Measurements from ENCODE around the gene KANSL1.
"Not testable (repeated sequence)": the region's sequence is repeated elsewhere in the genome, so short reads cannot be mapped to it uniquely, and the experiment has no call there.

KANSL1 gene

DNA sequence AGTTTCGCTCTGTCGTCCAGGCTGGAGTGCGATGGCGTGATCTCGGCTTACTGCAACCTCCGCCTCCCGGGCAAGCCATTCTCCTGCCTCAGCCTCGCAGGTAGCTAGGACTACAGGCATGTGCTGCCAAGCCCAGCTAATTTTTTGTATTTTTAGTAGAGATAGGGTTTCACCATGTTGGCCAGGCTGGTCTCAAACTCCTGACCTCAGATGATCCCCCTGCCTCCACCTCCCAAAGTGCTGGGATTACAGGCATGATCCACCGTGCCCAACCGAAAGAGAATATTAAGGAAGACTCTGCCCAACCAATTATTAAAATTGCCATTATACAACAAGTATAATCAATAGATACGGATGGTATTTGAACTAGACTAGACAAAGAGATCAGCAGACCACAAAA is 82.0 kb downstream of the KANSL1 start:
- H3K9ac ChIP-seq (ENCODE audit: low read depth, low read length); H3K9me3 ChIP-seq (ENCODE audit: control insufficient read depth, insufficient read depth, low read length); H3K36me3 ChIP-seq (ENCODE audit: insufficient read depth, low read length): not testable (repeated sequence)
- peaks cover 42% of the 10 kb centered on the region for H3K4me1 ChIP-seq (ENCODE audit: insufficient read depth, low read length)

DNA sequence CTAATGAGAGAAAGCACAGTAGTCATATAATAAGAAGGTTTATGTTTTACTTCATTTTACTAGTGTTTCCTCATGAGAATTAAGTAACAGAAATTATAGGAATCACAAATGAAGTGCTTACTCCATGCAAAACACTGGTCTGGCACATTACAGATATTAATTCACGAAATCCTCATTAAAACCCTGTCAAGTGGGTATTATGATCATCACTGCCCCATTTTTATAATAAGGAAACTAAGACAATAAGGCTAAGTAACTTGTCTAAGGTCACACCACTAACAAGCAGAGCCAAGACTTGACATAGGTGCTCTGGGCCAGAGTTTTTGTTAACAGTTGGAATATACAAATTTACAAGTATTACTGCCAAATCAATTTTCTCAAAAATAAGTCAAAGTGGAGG is 83.0 kb downstream of the KANSL1 start:
- Histone ChIP-seq H3K9me3 (ENCODE audit: control insufficient read depth, insufficient read depth, low read length) (no peaks in the 10 kb centered on the region), H3K4me1 (ENCODE audit: insufficient read depth, low read length) (peaks cover 42% of the 10 kb centered on the region), H3K36me3 (ENCODE audit: insufficient read depth, low read length) (no peaks in the 10 kb centered on the region), H3K9ac (ENCODE audit: low read depth, low read length) (no peak overlapping the region)

DNA sequence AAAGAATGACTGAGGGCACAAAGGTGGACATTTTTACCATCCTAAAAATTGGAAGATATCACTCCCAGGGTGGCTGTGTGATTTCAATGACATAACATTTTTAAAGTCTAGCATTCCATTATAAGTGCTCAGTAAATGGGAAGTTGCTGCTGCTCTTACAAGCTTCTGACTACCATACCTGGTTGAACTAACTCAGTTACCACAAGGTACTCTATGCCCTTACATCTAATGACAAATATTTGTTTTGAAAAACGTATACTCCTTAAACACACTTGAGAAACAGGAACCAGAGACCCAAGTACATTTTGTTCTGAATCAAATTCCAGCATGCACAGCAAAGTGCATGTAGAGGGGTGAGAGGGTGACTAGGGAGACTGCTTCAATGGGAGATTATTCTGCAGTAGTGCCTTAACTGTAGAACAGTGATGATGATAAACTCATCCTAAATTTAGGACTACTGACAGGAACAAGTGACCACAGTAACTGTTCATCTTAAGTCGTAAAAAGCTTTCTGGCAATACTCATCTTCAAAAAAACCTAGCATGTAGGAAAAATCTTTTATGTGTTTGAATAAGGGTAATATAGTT is 83.5 kb downstream of the KANSL1 start:
- peaks cover 42% of the 10 kb centered on the region for H3K4me1 ChIP-seq (ENCODE audit: insufficient read depth, low read length)
- no peak overlapping the region for H3K9ac ChIP-seq (ENCODE audit: low read depth, low read length)
- no peaks in the 10 kb centered on the region for H3K9me3 ChIP-seq (ENCODE audit: control insufficient read depth, insufficient read depth, low read length)
- H3K36me3 ChIP-seq (ENCODE audit: insufficient read depth, low read length), result no peaks in the 10 kb centered on the region

DNA sequence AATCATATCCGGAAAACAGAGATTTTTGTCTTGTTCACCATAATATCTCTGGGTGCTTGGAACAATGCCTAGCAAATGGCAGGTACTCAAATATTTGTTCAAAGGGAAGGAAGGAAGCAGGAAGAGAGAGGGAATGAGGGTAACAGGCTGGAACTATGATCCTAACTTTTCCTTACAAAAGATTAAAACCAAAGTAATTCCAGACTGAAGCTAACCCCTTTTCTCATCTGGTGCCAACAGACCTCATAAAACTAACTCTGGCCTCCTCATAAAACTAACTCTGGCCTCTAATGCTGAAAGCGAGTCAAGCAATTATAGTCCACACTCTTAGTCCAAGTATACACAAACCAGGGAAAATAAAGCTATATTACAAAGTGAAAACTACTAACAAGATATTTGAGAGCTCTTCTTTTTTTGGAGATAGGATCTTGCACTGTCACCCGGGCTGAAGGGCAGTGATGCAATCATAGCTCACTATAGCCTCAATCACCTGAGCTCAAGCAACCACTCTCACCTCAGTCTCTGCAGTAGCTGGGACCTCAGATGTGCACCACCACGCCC is 84.6 kb downstream of the KANSL1 start:
- H3K36me3 ChIP-seq (ENCODE audit: insufficient read depth, low read length), result no peaks in the 10 kb centered on the region
- no peaks in the 10 kb centered on the region for H3K9me3 ChIP-seq (ENCODE audit: control insufficient read depth, insufficient read depth, low read length)
- H3K9ac ChIP-seq (ENCODE audit: low read depth, low read length), result no peak overlapping the region
- H3K4me1 ChIP-seq (ENCODE audit: insufficient read depth, low read length), result peaks cover 41% of the 10 kb centered on the region

DNA sequence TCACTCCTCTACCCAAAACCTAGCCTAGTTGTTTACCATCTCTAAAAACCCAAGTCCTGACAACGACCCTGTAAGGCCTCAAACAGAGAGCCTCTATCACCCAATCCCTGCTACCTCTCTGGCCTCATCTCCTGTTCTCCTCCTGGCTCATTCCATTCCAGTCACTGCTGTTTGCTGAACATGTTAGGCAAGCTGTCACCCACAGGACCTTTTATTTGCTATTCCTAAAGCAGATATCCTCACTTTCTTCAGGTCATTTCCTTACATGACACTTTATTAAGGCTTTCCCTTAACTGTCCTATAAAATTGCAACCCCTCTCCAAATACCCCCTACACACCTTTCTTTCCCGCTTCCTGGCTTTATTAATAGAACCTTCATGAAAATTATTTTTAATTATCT is 85.1 kb downstream of the KANSL1 start:
- H3K9me3 ChIP-seq (ENCODE audit: control insufficient read depth, insufficient read depth, low read length), result no peaks in the 10 kb centered on the region
- H3K4me1 ChIP-seq (ENCODE audit: insufficient read depth, low read length), result peaks cover 41% of the 10 kb centered on the region
- no peaks in the 10 kb centered on the region for H3K36me3 ChIP-seq (ENCODE audit: insufficient read depth, low read length)
- no peak overlapping the region for H3K9ac ChIP-seq (ENCODE audit: low read depth, low read length)

DNA sequence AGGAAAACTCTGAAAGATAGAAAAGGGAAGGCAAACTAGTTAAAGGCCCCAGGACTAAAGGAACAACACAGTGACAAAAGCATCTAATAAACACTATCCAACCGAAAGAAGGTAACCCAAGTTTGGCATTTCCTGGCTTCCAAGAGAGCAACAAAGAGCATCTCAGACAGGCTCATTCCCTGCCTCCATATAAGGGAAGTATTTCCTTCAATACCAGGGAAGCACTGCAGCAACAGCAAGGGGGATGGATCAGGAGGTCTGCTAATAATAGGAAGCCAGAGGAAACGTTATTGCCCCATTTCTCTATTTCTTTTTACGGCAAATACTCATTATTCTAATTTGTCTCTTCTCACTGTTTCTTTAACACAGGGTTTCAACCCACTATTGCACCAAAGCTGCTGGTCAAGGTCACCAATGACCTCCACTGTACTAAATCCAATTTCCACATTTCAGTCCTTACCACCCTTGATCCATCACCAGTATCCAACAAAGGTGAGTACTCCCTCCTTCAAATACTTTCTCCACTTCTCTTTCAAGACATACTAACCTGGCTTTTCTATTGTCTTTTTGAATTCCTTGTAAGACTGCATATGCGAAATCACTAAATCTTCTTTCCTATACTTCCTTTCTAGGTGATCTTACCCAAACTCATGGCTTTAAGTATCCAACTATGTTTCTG is 86.1 kb downstream of the KANSL1 start:
- no peaks in the 10 kb centered on the region for H3K36me3 ChIP-seq (ENCODE audit: insufficient read depth, low read length)
- H3K4me1 ChIP-seq (ENCODE audit: insufficient read depth, low read length), result peaks cover 41% of the 10 kb centered on the region
- H3K9ac ChIP-seq (ENCODE audit: low read depth, low read length), result no peak overlapping the region
- H3K9me3 ChIP-seq (ENCODE audit: control insufficient read depth, insufficient read depth, low read length), result no peaks in the 10 kb centered on the region

DNA sequence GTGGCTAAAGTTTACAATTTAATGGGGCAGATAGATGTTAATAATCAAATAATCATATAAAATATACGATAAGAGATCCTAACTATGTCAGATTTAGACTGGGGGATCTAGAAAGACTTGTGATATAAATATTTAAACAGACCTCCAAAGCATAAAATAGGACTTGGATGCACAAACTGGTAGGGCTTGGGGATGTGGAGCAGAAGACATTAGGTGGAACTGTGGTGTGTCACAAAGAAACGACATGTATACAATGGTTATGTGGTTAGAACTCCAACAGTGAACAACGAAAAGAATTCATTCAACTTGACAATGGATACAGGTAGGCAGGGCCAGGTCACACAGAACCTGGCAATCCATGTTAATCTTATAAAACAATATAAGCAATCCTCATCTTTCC is 90.4 kb downstream of the KANSL1 start:
- not testable (repeated sequence) for H3K36me3 ChIP-seq (ENCODE audit: insufficient read depth, low read length); H3K9me3 ChIP-seq (ENCODE audit: control insufficient read depth, insufficient read depth, low read length); H3K9ac ChIP-seq (ENCODE audit: low read depth, low read length)
- H3K4me1 ChIP-seq (ENCODE audit: insufficient read depth, low read length), result peaks cover 36% of the 10 kb centered on the region

DNA sequence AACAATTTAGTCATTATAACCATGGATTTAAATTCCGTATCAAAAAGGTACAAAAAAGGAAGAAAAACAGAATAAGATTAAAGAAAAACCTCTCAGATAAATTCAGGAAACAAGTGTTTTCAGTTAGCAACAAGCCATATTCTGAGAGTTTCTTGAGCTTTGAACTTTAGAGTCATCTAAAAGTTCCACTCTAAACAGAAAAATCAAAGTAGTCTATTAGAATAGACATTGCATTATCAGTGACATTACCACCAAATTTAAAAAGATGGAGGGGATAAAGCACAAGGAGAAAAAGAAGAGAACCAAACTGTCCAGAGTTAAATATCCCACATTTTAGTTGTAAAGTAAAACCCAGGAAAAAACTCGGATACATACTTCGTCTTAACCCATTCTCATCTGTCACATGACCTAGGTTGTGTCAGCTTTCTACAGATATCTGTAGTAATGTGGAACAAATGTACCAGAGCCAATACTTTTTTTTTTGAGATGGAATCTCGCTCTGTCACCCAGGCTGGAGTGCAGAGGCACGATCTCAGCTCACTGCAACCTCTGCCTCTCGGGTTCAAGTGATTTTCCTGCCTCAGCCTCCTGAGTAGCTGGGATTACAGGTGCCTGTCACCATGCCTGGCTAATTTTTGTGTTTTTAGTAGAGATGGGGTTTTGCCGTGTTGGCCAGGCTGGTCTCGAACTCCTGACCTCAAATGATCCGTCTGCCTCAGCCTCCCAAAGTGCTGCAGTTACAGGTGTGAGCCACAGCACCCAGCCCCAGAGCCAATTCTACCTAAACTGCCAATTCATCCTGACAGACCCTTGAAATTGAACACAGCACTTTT is 91.2 kb downstream of the KANSL1 start:
- not testable (repeated sequence) for H3K9ac ChIP-seq (ENCODE audit: low read depth, low read length); H3K9me3 ChIP-seq (ENCODE audit: control insufficient read depth, insufficient read depth, low read length); H3K36me3 ChIP-seq (ENCODE audit: insufficient read depth, low read length)
- peaks cover 28% of the 10 kb centered on the region for H3K4me1 ChIP-seq (ENCODE audit: insufficient read depth, low read length)

DNA sequence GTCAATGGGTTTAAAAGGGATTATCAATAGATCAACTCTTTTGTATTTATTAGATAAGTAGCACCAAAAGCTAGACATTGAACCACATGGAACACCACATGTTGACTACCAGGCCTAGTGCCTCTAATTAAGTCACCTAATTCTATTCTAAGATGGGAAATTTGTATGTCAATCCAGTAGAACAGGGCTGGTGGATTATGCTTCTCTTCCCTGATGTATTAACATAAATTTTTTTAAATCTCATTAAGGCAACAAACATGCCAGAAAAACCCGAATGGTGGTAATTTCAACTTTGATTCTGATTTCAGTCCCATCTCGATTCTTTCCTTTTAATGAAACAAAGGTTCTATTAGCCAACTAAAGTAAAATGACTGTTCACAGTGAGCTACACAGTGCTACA is 92.6 kb downstream of the KANSL1 start:
- H3K9ac ChIP-seq (ENCODE audit: low read depth, low read length), result no peak overlapping the region
- no peaks in the 10 kb centered on the region for H3K9me3 ChIP-seq (ENCODE audit: control insufficient read depth, insufficient read depth, low read length)
- H3K4me1 ChIP-seq (ENCODE audit: insufficient read depth, low read length), result peaks cover 24% of the 10 kb centered on the region
- H3K36me3 ChIP-seq (ENCODE audit: insufficient read depth, low read length), result no peaks in the 10 kb centered on the region

DNA sequence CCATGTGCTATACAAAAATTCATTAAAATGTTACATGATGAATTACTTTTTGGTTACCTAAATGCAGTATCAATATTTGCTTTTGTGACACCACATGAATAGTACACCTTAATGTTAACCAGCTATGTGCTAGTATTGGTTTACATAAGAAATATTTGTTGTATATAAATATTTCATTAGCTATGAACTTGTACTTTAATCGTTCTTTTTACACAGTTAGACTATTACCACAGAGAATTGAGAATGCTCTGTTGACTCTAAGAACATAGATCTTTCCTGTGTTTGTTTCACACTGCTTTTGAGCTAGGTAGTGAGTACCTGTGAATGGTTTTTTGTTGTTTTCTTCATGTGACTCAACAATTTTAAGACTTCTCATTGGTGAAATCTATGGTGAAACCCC is 93.4 kb downstream of the KANSL1 start:
- no peak overlapping the region for H3K9ac ChIP-seq (ENCODE audit: low read depth, low read length)
- H3K36me3 ChIP-seq (ENCODE audit: insufficient read depth, low read length), result no peaks in the 10 kb centered on the region
- H3K4me1 ChIP-seq (ENCODE audit: insufficient read depth, low read length), result peaks cover 24% of the 10 kb centered on the region
- H3K9me3 ChIP-seq (ENCODE audit: control insufficient read depth, insufficient read depth, low read length), result no peaks in the 10 kb centered on the region

DNA sequence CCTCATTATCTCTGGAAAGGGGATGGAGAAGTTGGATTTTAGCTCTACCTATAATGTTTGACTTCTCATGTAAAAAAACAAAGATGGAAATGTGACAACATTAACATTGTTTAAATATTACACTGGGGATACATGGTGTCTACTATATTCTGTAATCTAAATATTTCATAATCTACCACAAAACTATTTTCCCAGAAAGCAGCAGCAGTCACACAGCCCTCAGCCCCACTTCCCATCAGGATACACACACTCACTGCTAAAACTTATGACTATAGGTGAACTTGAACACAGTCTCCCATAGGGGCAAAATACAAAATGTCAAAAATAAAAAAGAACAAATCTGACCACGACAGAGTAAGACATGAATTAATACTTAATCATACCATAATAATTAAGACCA is 95.7 kb downstream of the KANSL1 start:
- H3K9me3 ChIP-seq (ENCODE audit: control insufficient read depth, insufficient read depth, low read length), result no peaks in the 10 kb centered on the region
- peaks cover 17% of the 10 kb centered on the region for H3K4me1 ChIP-seq (ENCODE audit: insufficient read depth, low read length)
- no peak overlapping the region for H3K9ac ChIP-seq (ENCODE audit: low read depth, low read length)

DNA sequence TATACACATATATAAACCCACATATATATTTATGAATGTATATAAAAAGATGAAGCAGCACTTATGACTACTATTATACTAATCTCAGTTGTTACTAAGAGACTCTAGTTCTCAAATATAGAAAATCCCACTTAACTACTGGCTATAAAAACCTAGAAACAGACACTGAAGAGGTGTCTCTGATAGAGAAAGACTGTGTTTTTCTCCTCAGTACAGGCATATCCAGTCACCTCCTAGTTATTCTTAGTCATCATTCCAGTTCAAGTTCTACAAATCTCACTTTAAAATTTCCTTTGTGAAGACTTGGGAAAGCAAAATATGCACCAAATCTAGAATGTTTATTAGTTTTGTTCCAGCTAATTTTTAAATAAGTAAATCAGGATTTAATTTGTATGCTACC is 100.2 kb downstream of the KANSL1 start:
- Histone ChIP-seq H3K4me1 (ENCODE audit: insufficient read depth, low read length) (no peaks in the 10 kb centered on the region), H3K9ac (ENCODE audit: low read depth, low read length) (no peak overlapping the region), H3K9me3 (ENCODE audit: control insufficient read depth, insufficient read depth, low read length) (no peaks in the 10 kb centered on the region), H3K36me3 (ENCODE audit: insufficient read depth, low read length) (no peaks in the 10 kb centered on the region)

More for the DNA sequence above, 95.7 kb downstream of the KANSL1 start:
- H3K36me3 ChIP-seq (ENCODE audit: insufficient read depth, low read length), result no peaks in the 10 kb centered on the region

DNA sequence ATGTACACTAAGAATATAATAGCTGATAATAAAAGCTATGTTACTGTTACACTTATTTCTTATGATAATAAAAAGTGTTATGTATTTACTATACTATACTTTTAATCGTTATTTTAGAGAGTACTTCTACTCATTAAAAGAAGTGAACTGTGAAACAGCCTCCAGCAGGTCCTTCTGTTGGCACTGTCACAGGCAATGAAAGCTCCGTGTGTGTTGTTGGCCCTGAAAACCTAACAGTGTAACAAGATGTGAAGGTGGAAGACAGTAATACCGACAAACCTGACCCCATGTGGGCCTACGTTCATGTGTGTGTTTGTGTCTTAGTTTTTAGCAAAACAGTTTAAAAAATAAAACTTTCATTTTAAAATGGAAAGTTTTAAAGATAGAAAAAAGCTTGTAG is 102.4 kb downstream of the KANSL1 start:
- no peaks in the 10 kb centered on the region for H3K36me3 ChIP-seq (ENCODE audit: insufficient read depth, low read length)
- no peaks in the 10 kb centered on the region for H3K4me1 ChIP-seq (ENCODE audit: insufficient read depth, low read length)
- H3K9ac ChIP-seq (ENCODE audit: low read depth, low read length), result no peak overlapping the region
- no peaks in the 10 kb centered on the region for H3K9me3 ChIP-seq (ENCODE audit: control insufficient read depth, insufficient read depth, low read length)

DNA sequence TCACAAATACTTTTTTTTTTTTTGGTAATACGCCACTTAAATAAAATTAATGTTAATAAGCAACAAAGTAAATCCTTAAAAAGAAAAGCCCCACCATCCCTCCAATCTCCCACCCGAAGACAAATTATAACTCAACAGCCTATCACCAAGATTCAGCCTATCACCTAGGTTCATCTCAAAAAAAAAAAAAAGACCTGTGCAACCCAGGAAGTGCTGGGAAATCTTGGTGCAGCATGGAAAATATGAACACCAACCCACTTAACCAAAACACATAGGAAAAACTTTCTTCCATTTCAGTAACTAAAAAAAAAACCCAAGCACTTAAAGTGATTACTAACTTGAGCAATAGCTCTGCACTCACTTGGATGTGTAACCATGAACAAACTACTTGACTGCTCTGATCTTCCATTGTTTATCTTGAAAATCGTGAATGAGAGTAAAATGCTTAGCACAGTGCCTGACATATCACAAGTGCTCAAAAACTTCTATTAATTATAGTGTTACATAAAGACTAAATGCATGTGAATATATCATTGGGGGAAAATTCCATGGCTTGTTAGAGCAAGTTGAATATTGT is 103.8 kb downstream of the KANSL1 start:
- Histone ChIP-seq H3K36me3 (ENCODE audit: insufficient read depth, low read length) (no peaks in the 10 kb centered on the region), H3K4me1 (ENCODE audit: insufficient read depth, low read length) (no peaks in the 10 kb centered on the region), H3K9ac (ENCODE audit: low read depth, low read length) (no peak overlapping the region)

More for the DNA sequence above, 103.8 kb downstream of the KANSL1 start:
- H3K9me3 ChIP-seq (ENCODE audit: control insufficient read depth, insufficient read depth, low read length), result no peaks in the 10 kb centered on the region

All from ES-I3 (cell line).